Endothelial cell (in vitro differentiated cells): ENCODE data around the gene RANBP17. TPM values are rescaled to one million over a fixed set of nuclear protein-coding genes. Genes with fewer than 3 reads are reported as not detected.

Experiments used
- DNase-seq: peaks from one replicate; pipeline ENCODE4 v3.0.0; 2021; ENCODE audit warnings: low spot score
- H3K27ac Mint-ChIP-seq: one replicate; pipeline ENCODE4 v1.8.0; 2021; ENCODE audit warnings: mixed read lengths, inconsistent platforms; ENCODE audit not compliant: unreplicated experiment
- H3K27me3 Mint-ChIP-seq: one replicate; pipeline ENCODE4 v1.8.0; 2021; ENCODE audit warnings: mild to moderate bottlenecking, moderate library complexity, mixed read lengths, inconsistent platforms; ENCODE audit not compliant: unreplicated experiment
- H3K36me3 Mint-ChIP-seq: one replicate; pipeline ENCODE4 v1.8.0; 2021; ENCODE audit warnings: mild to moderate bottlenecking, low read depth, mixed read lengths, inconsistent platforms; ENCODE audit not compliant: unreplicated experiment
- H3K4me1 Mint-ChIP-seq: one replicate; pipeline ENCODE4 v1.8.0; 2021; ENCODE audit warnings: mild to moderate bottlenecking, mixed read lengths, inconsistent platforms; ENCODE audit not compliant: unreplicated experiment
- H3K4me3 Mint-ChIP-seq: one replicate; pipeline ENCODE4 v1.8.0; 2021; ENCODE audit warnings: mild to moderate bottlenecking, mixed read lengths, inconsistent platforms; ENCODE audit not compliant: unreplicated experiment
- H3K9me3 Mint-ChIP-seq: one replicate; pipeline ENCODE4 v1.8.0; 2021; ENCODE audit warnings: mixed read lengths, inconsistent platforms; ENCODE audit not compliant: unreplicated experiment
- CTCF ChIP-seq: fragments of 200-600 bp; sonication (generic); IDR thresholded peaks from one replicate; pipeline ENCODE4 v1.5.0; 2021; ENCODE audit warnings: antibody characterized with exemption; ENCODE audit not compliant: unreplicated experiment
- total RNA-seq: library from RNA; stranded (reverse); fragmentation: NEBNext Ultra II Directional; extraction: Animal tissue kit (Norgen Biotek cat#: 25700); gene quantifications from one replicate; pipeline ENCODE4 v1.2.1, GENCODE V29; 2021; ENCODE audit not compliant: unreplicated experiment

Gene RANBP17
- total RNA-seq, 1 donor from 2014 or later, result 22.7 TPM

- peaks cover 5% of the 10 kb centered on the region for H3K4me1 Mint-ChIP-seq
- no peaks in the 10 kb centered on the region for H3K36me3 Mint-ChIP-seq
- H3K4me3 Mint-ChIP-seq, result no peak overlapping the region
- H3K27ac Mint-ChIP-seq, result no peak overlapping the region
- DNase-seq, result no peak
- TF ChIP-seq CTCF, result no peak
- no peaks in the 10 kb centered on the region for H3K9me3 Mint-ChIP-seq
- no peaks in the 10 kb centered on the region for H3K27me3 Mint-ChIP-seq
Observed at GRCh38 chr5:170849374-170849773, 12.4 kb upstream of the RANBP17 start.

- no peaks in the 10 kb centered on the region for H3K36me3 Mint-ChIP-seq
- no peak overlapping the region for H3K4me3 Mint-ChIP-seq
- H3K27ac Mint-ChIP-seq, result no peak overlapping the region
- no peak for DNase-seq
- H3K4me1 Mint-ChIP-seq, result no peaks in the 10 kb centered on the region
- no peaks in the 10 kb centered on the region for H3K27me3 Mint-ChIP-seq
- TF ChIP-seq CTCF, result no peak
- no peaks in the 10 kb centered on the region for H3K9me3 Mint-ChIP-seq
Observed at GRCh38 chr5:170854566-170854965, 7.3 kb upstream of the RANBP17 start.

GRCh38 chr5:170857066-170857465 is 4.8 kb upstream of the RANBP17 start:
- Mint-ChIP-seq H3K4me1 (no peaks in the 10 kb centered on the region), H3K27ac (no peak overlapping the region), H3K4me3 (no peak overlapping the region), H3K36me3 (peaks cover 12% of the 10 kb centered on the region), H3K9me3 (no peaks in the 10 kb centered on the region), H3K27me3 (peaks cover 4% of the 10 kb centered on the region)
- DNase-seq, result no peak
- TF ChIP-seq CTCF, result no peak

- Mint-ChIP-seq H3K27ac (no peak overlapping the region), H3K36me3 (peaks cover 12% of the 10 kb centered on the region), H3K4me1 (peaks cover 7% of the 10 kb centered on the region), H3K9me3 (no peaks in the 10 kb centered on the region), H3K27me3 (peaks cover 6% of the 10 kb centered on the region), H3K4me3 (peak overlapping the region; percentile 96)
- no peak for DNase-seq
- TF ChIP-seq CTCF, result no peak
Observed at GRCh38 chr5:170860415-170860814, 1.4 kb upstream of the RANBP17 start.

- peaks cover 7% of the 10 kb centered on the region for H3K4me1 Mint-ChIP-seq
- no peak for DNase-seq
- no peak for TF ChIP-seq CTCF
- H3K27me3 Mint-ChIP-seq, result peaks cover 6% of the 10 kb centered on the region
- peak overlapping the region; percentile 96 for H3K4me3 Mint-ChIP-seq
- H3K27ac Mint-ChIP-seq, result peak overlapping the region; percentile 39
- peaks cover 12% of the 10 kb centered on the region for H3K36me3 Mint-ChIP-seq
- no peaks in the 10 kb centered on the region for H3K9me3 Mint-ChIP-seq
Observed at GRCh38 chr5:170860818-170861666, 776 bp upstream of the RANBP17 start.
